Hippocampal formation (tissue), 2 donors: ENCODE measurements around the gene MAP2K4.
A peak's percentile ranks its signal among the peaks of the same experiment; 100 is the strongest.
"Not testable (repeated sequence)": the region's sequence is repeated elsewhere in the genome, so short reads cannot be mapped to it uniquely, and the experiment has no call there.

ENCODE experiments used
- DNase-seq, 2 donors: peaks; one replicate each; lab custom pipeline; 2025; lab: John Stamatoyannopoulos, UW

Gene MAP2K4

GRCh38 chr17:12162187-12162586, 141.5 kb downstream of the MAP2K4 start:
- not testable (repeated sequence) for DNase-seq

DNA sequence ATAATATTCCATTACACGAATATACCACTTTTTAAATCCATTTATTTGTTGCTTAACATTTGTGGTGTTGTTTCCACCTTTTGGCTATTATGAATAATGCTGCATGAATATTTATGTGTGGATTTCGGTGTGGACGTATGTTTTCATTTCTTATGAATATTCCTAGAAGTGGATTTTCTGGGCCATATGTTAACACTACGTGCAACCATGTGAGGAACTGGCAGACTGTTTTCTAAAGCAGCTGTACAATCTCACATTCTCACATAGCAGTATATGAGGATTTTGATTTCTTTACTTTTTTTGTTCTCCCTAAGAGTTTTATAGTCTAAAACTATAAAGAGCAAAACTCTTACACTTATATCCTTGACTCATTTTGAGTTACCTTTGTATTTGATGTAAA, 143.4 kb downstream of the MAP2K4 start:
- no peak for DNase-seq

DNA sequence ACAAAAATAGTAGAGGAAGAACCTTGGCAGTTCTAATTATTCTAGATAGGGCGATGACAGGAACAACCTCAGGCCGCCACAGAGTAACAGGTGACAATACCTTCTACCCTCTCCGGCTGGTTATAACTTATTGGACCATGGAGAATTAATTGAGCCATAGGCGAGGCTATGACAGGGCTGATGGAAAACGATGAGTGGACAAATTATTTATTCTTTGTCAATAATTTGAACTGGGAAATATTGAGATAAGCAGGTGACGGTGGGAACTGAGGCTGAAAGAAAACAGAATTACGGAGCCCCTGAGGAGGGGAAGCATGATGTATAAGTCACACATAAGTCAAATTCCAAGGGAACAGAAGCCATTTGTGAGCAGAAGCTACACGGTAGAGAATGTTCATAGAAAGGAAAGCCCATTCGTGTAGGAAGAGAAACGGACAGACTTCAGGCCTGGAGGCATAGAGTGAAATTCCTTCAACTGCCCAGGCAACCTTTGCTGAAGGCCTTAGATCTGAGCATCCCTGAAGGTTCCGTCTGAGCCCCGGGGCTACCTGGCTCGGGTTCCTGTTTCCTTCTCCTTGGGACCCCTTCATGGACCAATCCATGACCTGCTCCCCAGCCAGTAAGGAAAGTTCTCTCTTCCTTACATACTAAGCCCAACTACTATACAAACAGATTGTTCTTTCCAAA, 158.1 kb downstream of the MAP2K4 start:
- no peak for DNase-seq

- peak; percentile 3 to 36 for DNase-seq
These were observed 160.1 kb downstream of the MAP2K4 start for GRCh38 chr17:12180644-12181261.

GRCh38 chr17:12187658-12188057, 167.0 kb downstream of the MAP2K4 start:
- no peak for DNase-seq

GRCh38 chr17:12193144-12193735, 172.6 kb downstream of the MAP2K4 start:
- no peak for DNase-seq
